Skin of body (tissue), 2 donors: ENCODE data around the gene CWC27. TPM values are rescaled to one million over a fixed set of nuclear protein-coding genes. Genes with fewer than 3 reads are reported as not detected.

Experiments used
- DNase-seq: peaks from one replicate; lab custom pipeline; 2025; lab: John Stamatoyannopoulos, UW
- total RNA-seq: library from RNA; depleted of rRNA; stranded (reverse); fragments of >200 nt; gene quantifications from one replicate; pipeline ENCODE4 v1.2.3, GENCODE V29; 2014

The CWC27 gene
- total RNA-seq, 1 donor from 2014 or later, result 16.9 TPM

- DNase-seq, result no peak
Measured at GRCh38 chr5:64977779-64978178, 209.0 kb downstream of the CWC27 start.

GRCh38 chr5:64978546-64978945, 209.8 kb downstream of the CWC27 start:
- no peak for DNase-seq

GRCh38 chr5:64979531-64979930, 210.8 kb downstream of the CWC27 start:
- no peak for DNase-seq

GRCh38 chr5:64980176-64980575, 211.4 kb downstream of the CWC27 start:
- DNase-seq, result no peak

GRCh38 chr5:64987768-64988167, 219.0 kb downstream of the CWC27 start:
- DNase-seq, result no peak

GRCh38 chr5:65009207-65009606, 240.5 kb downstream of the CWC27 start:
- DNase-seq, result no peak

GRCh38 chr5:65010841-65011240, 242.1 kb downstream of the CWC27 start:
- DNase-seq, result no peak

- no peak for DNase-seq
Measured at GRCh38 chr5:65012301-65012892, 243.7 kb downstream of the CWC27 start.

- no peak for DNase-seq
Measured at GRCh38 chr5:65013166-65013565, 244.4 kb downstream of the CWC27 start.

- no peak for DNase-seq
Measured at GRCh38 chr5:65014769-65015168, 246.0 kb downstream of the CWC27 start.

GRCh38 chr5:65015767-65016166, 247.0 kb downstream of the CWC27 start:
- DNase-seq, result no peak

- no peak for DNase-seq
Measured at GRCh38 chr5:65017636-65018035, 248.9 kb downstream of the CWC27 start.

GRCh38 chr5:65018763-65019162, 250.0 kb downstream of the CWC27 start:
- DNase-seq, result no peak

- DNase-seq, result no peak
Measured at GRCh38 chr5:65020492-65020891, 251.8 kb downstream of the CWC27 start.

GRCh38 chr5:65021527-65022226, 252.9 kb downstream of the CWC27 start:
- DNase-seq, result no peak

- no peak for DNase-seq
Measured at GRCh38 chr5:65022932-65023331, 254.2 kb downstream of the CWC27 start.

GRCh38 chr5:65024681-65025080, 256.0 kb downstream of the CWC27 start:
- no peak for DNase-seq

GRCh38 chr5:65026816-65027548, 258.3 kb downstream of the CWC27 start:
- DNase-seq, result peak; percentile 72

- DNase-seq, result no peak
Measured at GRCh38 chr5:65029178-65029577, 260.4 kb downstream of the CWC27 start.

GRCh38 chr5:65030056-65030455, 261.3 kb downstream of the CWC27 start:
- DNase-seq, result no peak

GRCh38 chr5:65032250-65032649, 263.5 kb downstream of the CWC27 start:
- DNase-seq, result no peak

- no peak for DNase-seq
Measured at GRCh38 chr5:65034029-65034812, 265.5 kb downstream of the CWC27 start.
